ENCODE results near the gene DCTN1. TPM values are rescaled to one million over a fixed set of nuclear protein-coding genes. Genes with fewer than 3 reads are reported as not detected.
A peak's percentile ranks its signal among the peaks of the same experiment; 100 is the strongest.
"Not testable (repeated sequence)": the region's sequence is repeated elsewhere in the genome, so short reads cannot be mapped to it uniquely, and the experiment has no call there.

The DCTN1 gene
- 98.0 TPM for polyA plus RNA-seq (ENCODE audit: insufficient read length)

- DNase-seq (ENCODE audit: low read depth): peak; percentile 29
Measured at GRCh38 chr2:74379851-74380789, at the start of gene DCTN1. Gene DCTN1, minus strand, starts transcription at chr2:74380311. Its CDS starts 274 bp downstream, at chr2:74380037.

- DNase-seq (ENCODE audit: low read depth): no peak
Measured at GRCh38 chr2:74428675-74429074, 48.6 kb upstream of the DCTN1 start.

GRCh38 chr2:74427551-74427950 lies 47.4 kb upstream of the DCTN1 start:
- DNase-seq (ENCODE audit: low read depth): no peak

GRCh38 chr2:74426181-74426758 lies 46.2 kb upstream of the DCTN1 start:
- no peak for DNase-seq (ENCODE audit: low read depth)

- no peak for DNase-seq (ENCODE audit: low read depth)
Measured at GRCh38 chr2:74425523-74425922, 45.4 kb upstream of the DCTN1 start.

- no peak for DNase-seq (ENCODE audit: low read depth)
Measured at GRCh38 chr2:74424995-74425406, 44.9 kb upstream of the DCTN1 start.

GRCh38 chr2:74424139-74424992 lies 44.3 kb upstream of the DCTN1 start:
- no peak for DNase-seq (ENCODE audit: low read depth)

- DNase-seq (ENCODE audit: low read depth): no peak
Measured at GRCh38 chr2:74423231-74424095, 43.4 kb upstream of the DCTN1 start.

GRCh38 chr2:74421221-74421870 lies 41.2 kb upstream of the DCTN1 start, which contains the start of the genes C2orf81 and WDR54:
Gene C2orf81, minus strand, starts transcription at chr2:74421619. Its CDS starts 59 bp downstream, at chr2:74421560.
Gene WDR54, plus strand, starts transcription at chr2:74421730. Its CDS starts 424 bp downstream, at chr2:74422154.
- no peak for DNase-seq (ENCODE audit: low read depth)

GRCh38 chr2:74420443-74421103 lies 40.5 kb upstream of the DCTN1 start:
- DNase-seq (ENCODE audit: low read depth): not testable (repeated sequence)

- DNase-seq (ENCODE audit: low read depth): no peak
Measured at GRCh38 chr2:74420006-74420405, 39.9 kb upstream of the DCTN1 start.

GRCh38 chr2:74419345-74419744 lies 39.2 kb upstream of the DCTN1 start:
- DNase-seq (ENCODE audit: low read depth): no peak

- DNase-seq (ENCODE audit: low read depth): no peak
Measured at GRCh38 chr2:74418312-74418711, 38.2 kb upstream of the DCTN1 start.

GRCh38 chr2:74417763-74418162 lies 37.7 kb upstream of the DCTN1 start:
- no peak for DNase-seq (ENCODE audit: low read depth)

GRCh38 chr2:74417197-74417596 lies 37.1 kb upstream of the DCTN1 start:
- DNase-seq (ENCODE audit: low read depth): no peak

GRCh38 chr2:74416778-74417177 lies 36.7 kb upstream of the DCTN1 start:
- no peak for DNase-seq (ENCODE audit: low read depth)

- DNase-seq (ENCODE audit: low read depth): no peak
Measured at GRCh38 chr2:74415762-74416395, 35.8 kb upstream of the DCTN1 start.

- DNase-seq (ENCODE audit: low read depth): no peak
Measured at GRCh38 chr2:74414881-74415761, 35.0 kb upstream of the DCTN1 start.

Measured in forelimb muscle (tissue), 1 donor.